GM13977 (cell line): ENCODE measurements around the gene TRPM6.
A peak's percentile ranks its signal among the peaks of the same experiment; 100 is the strongest.

Experiments
- DNase-seq: peaks from one replicate; pipeline ENCODE4 v3.0.0; 2012; ENCODE audit warnings: low spot score
- CTCF ChIP-seq: IDR thresholded peaks from 2 replicates; pipeline ENCODE4 v1.5.1; 2012; ENCODE audit warnings: mild to moderate bottlenecking, control low read depth; ENCODE audit not compliant: insufficient read depth; ENCODE audit errors: extremely low read depth, missing control alignments
- in situ Hi-C: fragments of 300-500 bp; cut with MboI; formaldehyde crosslinking; loops from one replicate; pipeline ENCODE4 v1.12.0; 2022; ENCODE audit warnings: low sequenced_read_pairs, low pct_unique_long_range_greater_than_20kb, mixed read lengths, inconsistent platforms; ENCODE audit not compliant: unreplicated experiment

TRPM6 gene

GRCh38 chr9:74887041-74887980, at the start of gene TRPM6:
TRPM6 (minus strand) TSS chr9:74887921; CDS start chr9:74887856, 65 bp downstream.
- in situ Hi-C loops: no loop called here
- DNase-seq: peak; percentile 21
- TF ChIP-seq CTCF: no peak

GRCh38 chr9:74935008-74935407, 47.3 kb upstream of the TRPM6 start:
- DNase-seq: no peak

GRCh38 chr9:74921737-74922136, 34.0 kb upstream of the TRPM6 start:
- in situ Hi-C loops: no loop called here
- DNase-seq: no peak
- no peak for TF ChIP-seq CTCF

More at GRCh38 chr9:74935008-74935407, 47.3 kb upstream of the TRPM6 start:
- no peak for TF ChIP-seq CTCF
- in situ Hi-C loops: no loop called here

GRCh38 chr9:74920944-74921626, 33.4 kb upstream of the TRPM6 start:
- no peak for TF ChIP-seq CTCF
- no peak for DNase-seq
- in situ Hi-C loops: no loop called here

GRCh38 chr9:74910036-74910435, 22.3 kb upstream of the TRPM6 start:
- in situ Hi-C loops: no loop called here
- no peak for TF ChIP-seq CTCF
- DNase-seq: no peak

GRCh38 chr9:74908665-74909064, 20.9 kb upstream of the TRPM6 start:
- no peak for TF ChIP-seq CTCF
- in situ Hi-C loops: no loop called here

More at GRCh38 chr9:74908665-74909064, 20.9 kb upstream of the TRPM6 start:
- DNase-seq: no peak
